Stimulated activated CD8-positive, alpha-beta memory T cell treated with anti-CD3 and anti-CD28 coated beads, Interleukin-4, amount 100 ng/mL, for 24 hours (primary cell): ENCODE measurements around the gene NUDT22.

Experiments used
- DNase-seq: peaks from one replicate; pipeline ENCODE4 v3.0.0-alpha.2; 2020; ENCODE audit warnings: low read depth

NUDT22 gene

GRCh38 chr11:64275841-64276240, 49.8 kb downstream of the NUDT22 start:
- DNase-seq = no peak

- DNase-seq = no peak
Measured at GRCh38 chr11:64276653-64277431, 50.8 kb downstream of the NUDT22 start.

- no peak for DNase-seq
Measured at GRCh38 chr11:64278576-64279190, 52.6 kb downstream of the NUDT22 start.
